Measurements from ENCODE around the gene THAP4.

THAP4 gene

GRCh38 chr2:241582806-241583205, 54.2 kb downstream of the THAP4 start:
- no peaks in the 10 kb centered on the region for H3K27me3 ChIP-seq (replicated peaks; ENCODE audit: control insufficient read depth, insufficient read depth, low read length)
- DNase-seq (ENCODE audit: extremely low read depth, insufficient read length), result no peak
- no peak for TF ChIP-seq CTCF (IDR thresholded peaks at IDR 0.05; ENCODE audit: insufficient read depth, low read length, poor library complexity, severe bottlenecking)
- no peaks in the 10 kb centered on the region; the same call in none of the 2 replicates for H3K36me3 ChIP-seq (ENCODE audit: control insufficient read depth, insufficient read depth, low read length)
- no peak overlapping the region for H3K4me3 ChIP-seq (replicated peaks; ENCODE audit: low read depth, low read length)

GRCh38 chr2:241582328-241582727, 54.6 kb downstream of the THAP4 start:
- no peak for TF ChIP-seq CTCF (IDR thresholded peaks at IDR 0.05; ENCODE audit: insufficient read depth, low read length, poor library complexity, severe bottlenecking)
- H3K36me3 ChIP-seq (ENCODE audit: control insufficient read depth, insufficient read depth, low read length), result no peaks in the 10 kb centered on the region; the same call in none of the 2 replicates
- H3K4me3 ChIP-seq (replicated peaks; ENCODE audit: low read depth, low read length), result no peak overlapping the region

GRCh38 chr2:241579281-241579680, 57.7 kb downstream of the THAP4 start:
- no peak for TF ChIP-seq CTCF (IDR thresholded peaks at IDR 0.05; ENCODE audit: insufficient read depth, low read length, poor library complexity, severe bottlenecking)
- no peaks in the 10 kb centered on the region; the same call in none of the 2 replicates for H3K36me3 ChIP-seq (ENCODE audit: control insufficient read depth, insufficient read depth, low read length)
- DNase-seq (ENCODE audit: extremely low read depth, insufficient read length), result no peak
- no peak overlapping the region for H3K4me3 ChIP-seq (replicated peaks; ENCODE audit: low read depth, low read length)
- no peaks in the 10 kb centered on the region for H3K27me3 ChIP-seq (replicated peaks; ENCODE audit: control insufficient read depth, insufficient read depth, low read length)

More at GRCh38 chr2:241582328-241582727, 54.6 kb downstream of the THAP4 start:
- H3K27me3 ChIP-seq (replicated peaks; ENCODE audit: control insufficient read depth, insufficient read depth, low read length), result no peaks in the 10 kb centered on the region
- DNase-seq (ENCODE audit: extremely low read depth, insufficient read length), result no peak

GRCh38 chr2:241577413-241578122, 59.4 kb downstream of the THAP4 start:
- Histone ChIP-seq H3K27me3 (replicated peaks; ENCODE audit: control insufficient read depth, insufficient read depth, low read length) (no peaks in the 10 kb centered on the region), H3K36me3 (ENCODE audit: control insufficient read depth, insufficient read depth, low read length) (no peaks in the 10 kb centered on the region; the same call in none of the 2 replicates), H3K4me3 (replicated peaks; ENCODE audit: low read depth, low read length) (no peak overlapping the region)
- TF ChIP-seq CTCF (IDR thresholded peaks at IDR 0.05; ENCODE audit: insufficient read depth, low read length, poor library complexity, severe bottlenecking), result no peak
- DNase-seq (ENCODE audit: extremely low read depth, insufficient read length), result no peak

- Histone ChIP-seq H3K36me3 (ENCODE audit: control insufficient read depth, insufficient read depth, low read length) (no peaks in the 10 kb centered on the region; the same call in none of the 2 replicates), H3K27me3 (replicated peaks; ENCODE audit: control insufficient read depth, insufficient read depth, low read length) (no peaks in the 10 kb centered on the region), H3K4me3 (replicated peaks; ENCODE audit: low read depth, low read length) (no peak overlapping the region)
- no peak for TF ChIP-seq CTCF (IDR thresholded peaks at IDR 0.05; ENCODE audit: insufficient read depth, low read length, poor library complexity, severe bottlenecking)
- no peak for DNase-seq (ENCODE audit: extremely low read depth, insufficient read length)
Observed at GRCh38 chr2:241576293-241576654, 60.7 kb downstream of the THAP4 start.

All from GM06990 (cell line).